Measurements from ENCODE around the gene LRRC25. TPM values are rescaled to one million over a fixed set of nuclear protein-coding genes. Genes with fewer than 3 reads are reported as not detected.

Gene LRRC25
- total and polyA plus RNA-seq, 2 of the 4 experiments (the other 2 are of a cell fraction), result 0.03 TPM; not detected in 1

DNA sequence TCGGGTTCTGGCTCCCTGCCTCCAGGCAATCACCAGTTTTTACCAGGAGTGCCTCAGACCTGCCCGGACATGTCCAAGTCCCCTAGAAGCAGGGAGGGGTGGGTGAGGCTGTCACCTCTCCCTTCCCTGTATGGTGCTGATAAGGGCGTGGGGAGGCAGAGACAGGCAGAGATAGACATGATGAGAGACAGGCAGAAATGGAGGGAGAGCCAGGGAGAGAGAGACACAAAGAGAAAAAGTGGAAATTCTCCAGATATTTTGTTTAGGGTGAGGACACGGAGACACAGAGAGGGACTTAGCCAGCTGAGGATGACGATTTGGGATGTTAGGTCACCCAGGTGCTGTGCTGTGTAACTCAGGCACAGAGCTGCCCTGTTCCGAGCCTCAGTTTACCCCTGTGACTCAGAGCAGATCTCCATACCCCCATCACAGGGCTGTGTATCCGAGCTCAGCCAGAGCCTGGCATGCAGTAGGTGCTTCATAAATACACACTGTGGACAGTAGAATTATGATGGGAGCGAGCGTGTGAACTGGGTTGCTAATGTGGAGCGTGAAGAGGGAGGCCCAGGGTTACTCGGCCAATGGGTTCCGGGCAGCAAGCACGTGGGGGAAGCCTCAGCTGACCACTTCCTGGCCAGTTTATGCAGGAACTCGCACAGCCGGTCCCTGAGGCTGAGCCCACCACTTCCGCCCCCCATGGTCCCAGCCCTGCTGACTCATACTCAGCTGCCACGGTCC lies 23.4 kb downstream of the LRRC25 start:
- no TSS peak for BruUV-seq (replicated peaks)
- peak overlapping the region; percentile 85 for H2AFZ ChIP-seq (replicated peaks; ENCODE audit: low read length, poor library complexity)
- peak; percentile 99 for DNase-seq
- 0 out of 2 replicates have a peak, but pooled peaks have one; percentile 14 for TF ChIP-seq MAFK (IDR thresholded peaks at IDR 0.05; ENCODE audit: low read depth, low read length)
- TF ChIP-seq, protein P1, sequence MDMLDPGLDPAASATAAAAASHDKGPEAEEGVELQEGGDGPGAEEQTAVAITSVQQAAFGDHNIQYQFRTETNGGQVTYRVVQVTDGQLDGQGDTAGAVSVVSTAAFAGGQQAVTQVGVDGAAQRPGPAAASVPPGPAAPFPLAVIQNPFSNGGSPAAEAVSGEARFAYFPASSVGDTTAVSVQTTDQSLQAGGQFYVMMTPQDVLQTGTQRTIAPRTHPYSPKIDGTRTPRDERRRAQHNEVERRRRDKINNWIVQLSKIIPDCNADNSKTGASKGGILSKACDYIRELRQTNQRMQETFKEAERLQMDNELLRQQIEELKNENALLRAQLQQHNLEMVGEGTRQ (IDR thresholded peaks at IDR 0.05; ENCODE audit: low read depth, low read length), result peak; percentile 99
- TF ChIP-seq RAD21 (IDR thresholded peaks at IDR 0.05; ENCODE audit: low read length), result no peak
- TF ChIP-seq POLR2A (IDR thresholded peaks at IDR 0.05; ENCODE audit: low read depth, low read length), result peak; percentile 64
- TF ChIP-seq MAZ (IDR thresholded peaks at IDR 0.05; ENCODE audit: borderline replicate concordance, low read depth, low read length), result peak; percentile 80; the same call in 1 of the 2 replicates
- TF ChIP-seq, protein P2, sequence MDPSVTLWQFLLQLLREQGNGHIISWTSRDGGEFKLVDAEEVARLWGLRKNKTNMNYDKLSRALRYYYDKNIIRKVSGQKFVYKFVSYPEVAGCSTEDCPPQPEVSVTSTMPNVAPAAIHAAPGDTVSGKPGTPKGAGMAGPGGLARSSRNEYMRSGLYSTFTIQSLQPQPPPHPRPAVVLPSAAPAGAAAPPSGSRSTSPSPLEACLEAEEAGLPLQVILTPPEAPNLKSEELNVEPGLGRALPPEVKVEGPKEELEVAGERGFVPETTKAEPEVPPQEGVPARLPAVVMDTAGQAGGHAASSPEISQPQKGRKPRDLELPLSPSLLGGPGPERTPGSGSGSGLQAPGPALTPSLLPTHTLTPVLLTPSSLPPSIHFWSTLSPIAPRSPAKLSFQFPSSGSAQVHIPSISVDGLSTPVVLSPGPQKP (IDR thresholded peaks at IDR 0.05; ENCODE audit: borderline replicate concordance, low read depth, low read length), result no peak
- no peak for TF ChIP-seq CEBPB (IDR thresholded peaks at IDR 0.05; ENCODE audit: low read depth, low read length)
- TF ChIP-seq CHD1 (IDR thresholded peaks at IDR 0.05; ENCODE audit: low read depth, low read length), result no peak
- TF ChIP-seq, protein P3, sequence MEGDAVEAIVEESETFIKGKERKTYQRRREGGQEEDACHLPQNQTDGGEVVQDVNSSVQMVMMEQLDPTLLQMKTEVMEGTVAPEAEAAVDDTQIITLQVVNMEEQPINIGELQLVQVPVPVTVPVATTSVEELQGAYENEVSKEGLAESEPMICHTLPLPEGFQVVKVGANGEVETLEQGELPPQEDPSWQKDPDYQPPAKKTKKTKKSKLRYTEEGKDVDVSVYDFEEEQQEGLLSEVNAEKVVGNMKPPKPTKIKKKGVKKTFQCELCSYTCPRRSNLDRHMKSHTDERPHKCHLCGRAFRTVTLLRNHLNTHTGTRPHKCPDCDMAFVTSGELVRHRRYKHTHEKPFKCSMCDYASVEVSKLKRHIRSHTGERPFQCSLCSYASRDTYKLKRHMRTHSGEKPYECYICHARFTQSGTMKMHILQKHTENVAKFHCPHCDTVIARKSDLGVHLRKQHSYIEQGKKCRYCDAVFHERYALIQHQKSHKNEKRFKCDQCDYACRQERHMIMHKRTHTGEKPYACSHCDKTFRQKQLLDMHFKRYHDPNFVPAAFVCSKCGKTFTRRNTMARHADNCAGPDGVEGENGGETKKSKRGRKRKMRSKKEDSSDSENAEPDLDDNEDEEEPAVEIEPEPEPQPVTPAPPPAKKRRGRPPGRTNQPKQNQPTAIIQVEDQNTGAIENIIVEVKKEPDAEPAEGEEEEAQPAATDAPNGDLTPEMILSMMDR (conservative IDR thresholded peaks at IDR 0.05; ENCODE audit: low read depth, low read length), result no peak
- TF ChIP-seq RCOR1 (IDR thresholded peaks at IDR 0.05; ENCODE audit: insufficient replicate concordance, low read length), result no peak
- TF ChIP-seq RFX5 (IDR thresholded peaks at IDR 0.05; ENCODE audit: low read depth, low read length), result no peak
- TF ChIP-seq SMC3 (IDR thresholded peaks at IDR 0.05; ENCODE audit: low read depth, low read length), result no peak
- TF ChIP-seq FOS (IDR thresholded peaks at IDR 0.05; ENCODE audit: low read depth, low read length), result peak; percentile 79
- TF ChIP-seq BHLHE40 (IDR thresholded peaks at IDR 0.05; ENCODE audit: low read depth, low read length), result peak; percentile 86

More for the DNA sequence above, 23.4 kb downstream of the LRRC25 start:
- Histone ChIP-seq H2AK9ac (replicated peaks; ENCODE audit: low read depth, low read length, poor library complexity) (peak overlapping the region; percentile 99), H3K36me3 (ENCODE audit: control insufficient read depth, insufficient read depth, low read length) (no peaks in the 10 kb centered on the region), H3K18ac (ENCODE audit: low read depth, low read length) (peak overlapping the region; percentile 98), H4K8ac (ENCODE audit: low read depth in 2 of 2, low read length in 2 of 2) (peak overlapping the region; percentile 99 to 100), H3K14ac (replicated peaks; ENCODE audit: low read depth, low read length) (peak overlapping the region; percentile 100), H3K56ac (ENCODE audit: extremely low read depth, insufficient read depth, low read length) (peak overlapping the region; percentile 77), H3K9ac (ENCODE audit: low read depth, low read length) (peak overlapping the region; percentile 52), H3K4me3 (ENCODE audit: insufficient read depth, low read depth, low read length) (no peak overlapping the region), H2BK120ac (ENCODE audit: low read depth, low read length) (peak overlapping the region; percentile 99), H2AK5ac (ENCODE audit: low read depth, low read length) (peak overlapping the region; percentile 99), H3K4me2 (ENCODE audit: low read depth, low read length) (0 out of 2 replicates have a peak overlapping the region, but pooled peaks have one; percentile 12), H2BK20ac (ENCODE audit: low read depth, low read length) (peak overlapping the region; percentile 98), H3K79me1 (ENCODE audit: low read depth in 1 of 2, low read length in 2 of 2) (peaks cover 0 to 20% of the 10 kb centered on the region in 2 experiments; a peak in 2 of 4 replicates), H3K27me3 (ENCODE audit: control insufficient read depth, insufficient read depth, low read length) (no peaks in the 10 kb centered on the region), H3K4me1 (ENCODE audit: control insufficient read depth, insufficient read depth, low read length) (peaks cover 16% of the 10 kb centered on the region), H4K5ac (ENCODE audit: low read depth, low read length) (peak overlapping the region; percentile 99), H3K4ac (ENCODE audit: low read depth, low read length) (peak overlapping the region; percentile 100), H2BK5ac (ENCODE audit: low read depth, low read length, poor library complexity, severe bottlenecking) (peak overlapping the region; percentile 98), H2BK15ac (ENCODE audit: low read depth, low read length) (peak overlapping the region; percentile 100), H4K91ac (ENCODE audit: insufficient read depth, low read depth, low read length) (peak overlapping the region; percentile 100), H3K9me3 (ENCODE audit: control insufficient read depth, insufficient read depth, low read length) (no peaks in the 10 kb centered on the region), H4K20me1 (ENCODE audit: insufficient read depth, low read length) (no peaks in the 10 kb centered on the region), H3K9me1 (ENCODE audit: insufficient read depth, low read length) (peaks cover 17% of the 10 kb centered on the region), H3K27ac (ENCODE audit: insufficient read depth, low read length) (peak overlapping the region; percentile 95), H3K23ac (ENCODE audit: low read depth, low read length) (peak overlapping the region; percentile 97)
- 19% methylated on average over 7 of the region's 17 CpGs; no CpG with 5 or more reads in 1 of the 2 experiments for WGBS, 2 experiments (ENCODE audit: extremely low coverage in 2 of 2, insufficient read length in 1 of 2)
- ChIA-PET CTCF (no interaction called here), POLR2A (ENCODE audit: unreplicated experiment) (interaction anchor here (0.5 kb wide), 1 partner anchor 85 kb away, joined by 9 read pairs; no protein-coding TSS in a partner anchor)
- ATAC-seq (ENCODE audit: low read depth), result peak; percentile 94
- intact Hi-C loops (cut with micrococcal nuclease) (no loop called here), dilution Hi-C loops (cut with HindIII; ENCODE audit: low sequenced_read_pairs, unreplicated experiment) (no loop called here), in situ Hi-C loops (cut with MboI; ENCODE audit: low sequenced_read_pairs) (no loop called here)
